ENCODE measurements around the gene TP53I11.

Gene TP53I11

GRCh38 chr11:44950625-44951476 lies at the start of gene TP53I11:
Gene TP53I11 (minus strand): TSS chr11:44950883. CDS start chr11:44938335, 12,548 bp downstream.
- peak; percentile 53 for DNase-seq

GRCh38 chr11:44999068-44999467 lies 48.4 kb upstream of the TP53I11 start:
- no peak for DNase-seq

- no peak for DNase-seq
Observed at GRCh38 chr11:44998051-44998450, 47.4 kb upstream of the TP53I11 start.

GRCh38 chr11:44997566-44997965 lies 46.9 kb upstream of the TP53I11 start:
- no peak for DNase-seq

- DNase-seq, result no peak
Observed at GRCh38 chr11:44994753-44995152, 44.1 kb upstream of the TP53I11 start.

GRCh38 chr11:44993971-44994704 lies 43.5 kb upstream of the TP53I11 start:
- DNase-seq, result no peak

- no peak for DNase-seq
Observed at GRCh38 chr11:44992774-44993173, 42.1 kb upstream of the TP53I11 start.

GRCh38 chr11:44992181-44992582 lies 41.5 kb upstream of the TP53I11 start:
- no peak for DNase-seq

- DNase-seq, result no peak
Observed at GRCh38 chr11:44990665-44991064, 40.0 kb upstream of the TP53I11 start.

- DNase-seq, result no peak
Observed at GRCh38 chr11:44989831-44990566, 39.3 kb upstream of the TP53I11 start.

- DNase-seq, result no peak
Observed at GRCh38 chr11:44988981-44989635, 38.4 kb upstream of the TP53I11 start.

- DNase-seq, result no peak
Observed at GRCh38 chr11:44988111-44988510, 37.4 kb upstream of the TP53I11 start.

- DNase-seq, result no peak
Observed at GRCh38 chr11:44987506-44987905, 36.8 kb upstream of the TP53I11 start.

- no peak for DNase-seq
Observed at GRCh38 chr11:44986315-44986714, 35.6 kb upstream of the TP53I11 start.

GRCh38 chr11:44985721-44986120 lies 35.0 kb upstream of the TP53I11 start:
- DNase-seq, result no peak

GRCh38 chr11:44983786-44984185 lies 33.1 kb upstream of the TP53I11 start:
- peak; percentile 14 for DNase-seq

- DNase-seq, result no peak
Observed at GRCh38 chr11:44982496-44983062, 31.9 kb upstream of the TP53I11 start.

- DNase-seq, result no peak
Observed at GRCh38 chr11:44980533-44981427, 30.1 kb upstream of the TP53I11 start.

GRCh38 chr11:44979543-44980399 lies 29.1 kb upstream of the TP53I11 start:
- no peak for DNase-seq

GRCh38 chr11:44978961-44979331 lies 28.3 kb upstream of the TP53I11 start:
- DNase-seq, result no peak
